Astrocyte (in vitro differentiated cells and primary cell): Measurements from ENCODE around the gene MZT1.

ENCODE experiments used
- EZH2 ChIP-seq: IDR thresholded peaks from 2 replicates; pipeline ENCODE4 v1.6.1; 2012; ENCODE audit warnings: mild to moderate bottlenecking, low read length, inconsistent platforms; ENCODE audit not compliant: insufficient read depth
- TF ChIP-seq, protein P1 (sequence below): IDR thresholded peaks from 2 replicates; pipeline ENCODE4 v1.5.1; 2011; ENCODE audit warnings: low read depth, mild to moderate bottlenecking, inconsistent platforms, low read length, moderate library complexity; ENCODE audit not compliant: insufficient read depth

GRCh38 chr13:72745260-72745659 lies 17.8 kb upstream of the MZT1 start:
- TF ChIP-seq, protein P1, sequence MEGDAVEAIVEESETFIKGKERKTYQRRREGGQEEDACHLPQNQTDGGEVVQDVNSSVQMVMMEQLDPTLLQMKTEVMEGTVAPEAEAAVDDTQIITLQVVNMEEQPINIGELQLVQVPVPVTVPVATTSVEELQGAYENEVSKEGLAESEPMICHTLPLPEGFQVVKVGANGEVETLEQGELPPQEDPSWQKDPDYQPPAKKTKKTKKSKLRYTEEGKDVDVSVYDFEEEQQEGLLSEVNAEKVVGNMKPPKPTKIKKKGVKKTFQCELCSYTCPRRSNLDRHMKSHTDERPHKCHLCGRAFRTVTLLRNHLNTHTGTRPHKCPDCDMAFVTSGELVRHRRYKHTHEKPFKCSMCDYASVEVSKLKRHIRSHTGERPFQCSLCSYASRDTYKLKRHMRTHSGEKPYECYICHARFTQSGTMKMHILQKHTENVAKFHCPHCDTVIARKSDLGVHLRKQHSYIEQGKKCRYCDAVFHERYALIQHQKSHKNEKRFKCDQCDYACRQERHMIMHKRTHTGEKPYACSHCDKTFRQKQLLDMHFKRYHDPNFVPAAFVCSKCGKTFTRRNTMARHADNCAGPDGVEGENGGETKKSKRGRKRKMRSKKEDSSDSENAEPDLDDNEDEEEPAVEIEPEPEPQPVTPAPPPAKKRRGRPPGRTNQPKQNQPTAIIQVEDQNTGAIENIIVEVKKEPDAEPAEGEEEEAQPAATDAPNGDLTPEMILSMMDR, result no peak
- no peak for TF ChIP-seq EZH2
